ENCODE measurements around the gene NOTCH3.
A peak's percentile ranks its signal among the peaks of the same experiment; 100 is the strongest.

Gene NOTCH3

DNA sequence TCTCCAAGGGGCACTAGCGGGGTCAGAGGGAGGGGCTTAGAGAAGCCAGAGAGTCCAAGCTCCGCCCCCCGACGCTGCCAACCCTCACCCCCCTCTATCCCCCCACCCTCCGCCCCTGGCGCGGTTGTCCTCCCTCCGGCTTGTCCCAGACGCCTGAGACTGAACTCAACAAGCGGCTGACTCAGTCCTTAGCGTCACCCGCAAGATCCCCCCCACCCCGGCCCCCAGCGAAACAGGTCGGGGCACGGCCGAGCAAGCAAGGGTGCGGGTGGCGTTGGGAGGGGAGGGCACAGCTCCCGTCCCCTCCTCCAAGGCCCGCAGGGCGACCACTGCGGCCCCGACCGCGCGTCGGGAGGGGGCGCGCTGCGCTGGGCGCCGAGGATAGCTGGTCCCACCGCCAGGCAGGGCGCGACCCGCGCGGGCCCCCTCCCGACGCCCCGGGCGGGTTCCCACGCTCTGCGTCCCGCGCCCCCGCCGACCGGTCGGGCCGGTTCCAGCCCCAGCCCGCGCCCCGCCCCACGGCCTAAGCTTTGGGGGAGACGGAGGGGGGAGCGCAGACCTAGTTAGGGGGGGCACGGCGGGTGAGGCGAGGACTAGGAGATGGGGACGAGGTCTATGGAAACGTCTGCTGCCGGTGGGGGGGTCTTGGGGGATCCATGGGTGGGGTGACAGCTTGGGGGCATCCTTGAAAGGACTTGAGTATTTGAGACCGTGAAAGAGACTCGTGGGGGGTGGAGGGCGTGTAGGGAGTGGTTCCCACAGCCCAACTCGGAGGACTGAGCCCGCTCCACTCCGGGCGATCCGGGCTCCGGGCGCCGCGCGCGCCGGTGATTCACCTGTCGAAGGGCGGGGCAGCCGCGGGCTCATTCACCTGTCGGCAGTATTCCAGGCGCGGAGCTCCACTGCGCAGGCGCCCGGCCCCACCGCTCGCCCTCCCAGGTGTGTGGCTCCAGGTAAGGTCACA, 5.1 kb downstream of the NOTCH3 start:
- DNase-seq = no peak

DNA sequence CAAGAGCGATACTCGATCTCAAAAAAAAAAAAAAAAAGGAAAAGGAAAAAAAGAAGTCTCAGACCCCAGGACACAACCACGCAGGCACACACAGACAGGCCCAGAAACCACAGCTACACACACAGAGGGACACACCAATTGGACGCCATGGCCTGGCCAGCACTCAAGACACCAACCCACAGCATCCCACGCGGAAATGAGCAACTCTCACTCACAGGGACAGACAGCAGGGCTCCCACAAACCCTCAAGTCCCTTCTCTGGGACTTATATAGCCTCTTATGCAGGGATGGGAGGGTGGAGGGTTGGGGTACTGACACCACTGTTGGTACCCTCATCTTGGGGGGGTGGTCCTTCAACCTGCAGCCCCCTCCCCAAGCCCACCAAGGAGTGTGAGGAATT, 5.9 kb downstream of the NOTCH3 start:
- no peak for DNase-seq

DNA sequence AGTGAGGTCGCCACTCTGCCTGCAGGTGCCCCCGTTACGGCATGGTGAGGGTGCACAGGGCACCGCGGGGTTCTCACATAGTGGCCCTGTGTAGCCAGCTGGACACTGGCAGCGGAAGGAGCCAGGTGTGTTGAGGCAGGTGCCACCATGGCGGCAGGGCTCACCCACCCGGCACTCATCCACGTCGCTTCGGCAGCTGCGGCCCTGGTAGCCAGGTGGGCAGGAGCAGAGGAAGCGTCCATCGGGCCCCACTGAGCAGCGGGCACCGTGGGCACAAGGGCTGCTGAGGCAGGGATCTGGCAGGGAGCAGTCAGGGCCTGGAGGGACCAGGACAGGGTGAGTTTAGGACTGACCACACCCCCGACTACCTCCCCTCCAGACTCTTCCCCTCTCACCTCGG, 8.8 kb downstream of the NOTCH3 start:
- DNase-seq = no peak

DNA sequence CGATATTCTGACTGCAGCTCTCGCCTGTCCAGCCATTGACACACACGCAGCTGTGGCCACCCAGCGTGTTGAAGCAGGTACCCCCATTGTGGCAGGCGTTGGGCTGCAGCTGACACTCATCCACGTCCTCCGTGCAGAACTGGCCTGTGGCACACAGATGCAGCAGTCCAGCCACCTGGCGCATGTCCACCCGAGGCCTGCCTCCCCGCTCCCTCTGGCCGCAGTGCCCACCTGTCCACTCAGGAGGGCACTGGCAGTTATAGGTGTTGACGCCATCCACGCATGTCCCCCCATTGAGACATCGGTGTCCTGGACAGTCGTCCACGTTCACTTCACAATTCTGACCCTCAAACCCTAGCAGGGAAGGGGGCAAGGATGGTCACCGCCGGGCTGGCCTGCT, 9.3 kb downstream of the NOTCH3 start:
- no peak for DNase-seq

DNA sequence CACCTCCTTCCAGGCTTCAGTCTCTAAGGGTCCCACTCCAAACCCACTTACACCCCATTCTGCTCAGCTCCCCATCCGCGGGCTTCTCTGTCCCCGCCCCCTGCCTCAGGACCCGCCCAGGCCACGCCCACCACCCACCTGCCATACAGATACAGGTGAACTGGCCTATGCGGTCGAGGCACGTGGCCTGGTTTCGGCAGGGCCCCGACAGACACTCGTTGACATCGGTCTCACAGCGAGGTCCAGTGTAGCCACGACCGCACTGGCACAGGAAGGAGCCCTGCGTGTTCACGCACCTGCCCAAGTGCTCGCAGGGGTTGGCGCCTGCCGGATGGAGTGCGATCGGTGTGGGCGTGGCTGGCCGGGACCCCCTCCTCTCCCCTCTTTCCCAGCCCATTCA, 11.9 kb downstream of the NOTCH3 start:
- DNase-seq = no peak

DNA sequence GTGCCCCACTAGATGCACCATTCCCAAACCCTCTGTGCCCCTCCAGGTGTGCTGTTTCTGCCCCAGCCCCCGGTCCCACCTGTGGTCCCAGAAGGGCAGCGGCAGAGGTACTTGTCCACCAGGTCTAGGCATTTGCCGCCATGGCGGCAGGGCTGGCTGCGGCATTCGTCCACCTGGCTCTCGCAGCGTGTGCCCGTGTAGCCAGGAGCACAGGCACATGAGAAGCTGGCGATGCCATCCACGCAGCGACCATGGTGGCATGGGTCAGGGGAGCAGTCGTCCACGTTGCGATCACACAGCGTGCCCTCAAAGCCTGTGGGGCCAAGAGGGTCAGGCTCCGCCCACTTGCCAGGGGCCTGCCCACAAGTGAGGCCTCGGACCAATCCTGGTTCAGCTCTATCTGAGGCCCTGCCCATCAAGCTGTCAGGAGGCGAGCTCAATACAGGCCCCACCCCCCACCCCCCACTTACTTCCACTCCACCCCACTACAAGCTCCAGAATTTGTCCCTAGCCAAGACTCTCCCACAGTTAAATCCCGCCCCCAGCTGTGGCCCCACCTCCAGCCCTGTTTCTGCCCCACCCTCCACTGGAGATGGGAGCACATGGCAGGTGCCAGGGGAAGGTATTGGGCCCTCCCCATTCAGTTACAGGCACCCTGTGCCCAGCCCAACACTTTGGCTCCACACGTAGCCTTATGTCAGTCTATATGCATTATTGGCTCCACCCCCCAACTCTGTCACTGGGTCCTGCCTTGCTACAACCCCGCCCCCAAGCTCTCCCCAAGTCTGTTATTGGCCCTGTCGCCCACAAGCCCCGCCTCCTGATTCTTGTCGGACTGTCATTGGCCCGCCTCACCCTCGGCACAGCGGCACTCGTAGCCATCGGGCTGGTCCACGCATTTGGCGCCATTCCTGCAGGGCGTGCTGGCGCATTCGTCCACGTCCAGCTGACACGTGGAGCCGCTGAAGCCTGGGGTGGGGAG, 13.5 kb downstream of the NOTCH3 start:
- DNase-seq = peak; percentile 39

DNA sequence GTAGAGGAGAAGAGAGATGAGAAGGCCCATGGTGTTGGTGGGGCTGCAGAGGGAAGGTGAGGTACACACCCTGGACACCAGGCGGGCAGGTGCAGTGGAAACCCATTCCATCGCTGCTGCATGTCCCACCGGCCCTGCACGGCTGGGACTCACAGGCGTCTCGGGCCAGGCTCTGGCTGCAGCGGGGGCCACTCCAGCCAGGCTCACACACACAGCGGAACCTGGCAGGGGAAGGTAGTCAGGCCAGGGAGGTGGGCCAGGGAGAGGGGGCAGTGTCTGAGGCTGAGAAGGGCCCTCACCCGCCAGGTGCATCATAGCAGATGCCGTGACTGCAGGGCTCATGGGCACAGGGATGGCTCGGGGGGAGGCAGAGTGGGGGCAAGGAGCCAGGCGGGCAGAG, 15.6 kb downstream of the NOTCH3 start:
- no peak for DNase-seq

DNA sequence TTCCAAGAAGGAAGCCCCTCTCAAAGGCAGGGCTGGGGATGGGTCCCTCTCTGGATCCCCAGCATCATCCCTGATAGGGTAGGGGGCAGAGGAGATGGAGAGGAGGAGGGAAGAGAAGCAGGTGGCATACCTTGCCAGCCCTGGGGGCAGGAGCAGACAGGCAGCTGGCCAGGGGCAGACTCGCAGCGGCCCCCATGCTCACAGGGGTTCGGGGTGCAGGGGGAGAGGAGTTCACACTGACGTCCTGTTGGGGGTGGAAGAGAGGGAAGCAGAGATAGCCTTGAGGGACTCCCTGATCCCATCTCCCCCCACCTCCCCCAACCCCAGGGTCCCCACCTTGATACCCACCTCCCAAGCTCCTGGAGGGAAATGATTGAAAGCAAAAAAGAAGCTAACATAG, 16.0 kb downstream of the NOTCH3 start:
- DNase-seq = no peak

DNA sequence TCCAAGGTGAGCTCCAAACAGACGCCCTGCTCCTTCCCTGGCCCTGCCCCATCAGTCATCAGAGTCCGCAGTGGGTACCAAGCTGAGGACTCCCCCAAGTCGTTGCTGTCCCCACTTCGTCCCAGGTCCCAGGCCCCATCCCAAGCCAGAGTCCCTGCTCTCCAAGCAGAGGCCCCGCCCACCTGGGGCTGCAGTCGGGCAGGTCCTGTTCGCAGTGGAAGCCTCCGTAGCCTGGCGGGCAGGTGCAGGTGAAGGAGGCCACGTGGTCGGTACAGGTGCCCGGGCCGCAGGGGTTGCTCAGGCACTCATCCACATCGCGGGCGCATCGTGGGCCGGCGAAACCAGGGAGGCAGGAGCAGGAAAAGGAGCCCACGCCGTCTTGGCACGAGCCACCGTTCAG, 19.4 kb downstream of the NOTCH3 start:
- peak; percentile 33 for DNase-seq

DNA sequence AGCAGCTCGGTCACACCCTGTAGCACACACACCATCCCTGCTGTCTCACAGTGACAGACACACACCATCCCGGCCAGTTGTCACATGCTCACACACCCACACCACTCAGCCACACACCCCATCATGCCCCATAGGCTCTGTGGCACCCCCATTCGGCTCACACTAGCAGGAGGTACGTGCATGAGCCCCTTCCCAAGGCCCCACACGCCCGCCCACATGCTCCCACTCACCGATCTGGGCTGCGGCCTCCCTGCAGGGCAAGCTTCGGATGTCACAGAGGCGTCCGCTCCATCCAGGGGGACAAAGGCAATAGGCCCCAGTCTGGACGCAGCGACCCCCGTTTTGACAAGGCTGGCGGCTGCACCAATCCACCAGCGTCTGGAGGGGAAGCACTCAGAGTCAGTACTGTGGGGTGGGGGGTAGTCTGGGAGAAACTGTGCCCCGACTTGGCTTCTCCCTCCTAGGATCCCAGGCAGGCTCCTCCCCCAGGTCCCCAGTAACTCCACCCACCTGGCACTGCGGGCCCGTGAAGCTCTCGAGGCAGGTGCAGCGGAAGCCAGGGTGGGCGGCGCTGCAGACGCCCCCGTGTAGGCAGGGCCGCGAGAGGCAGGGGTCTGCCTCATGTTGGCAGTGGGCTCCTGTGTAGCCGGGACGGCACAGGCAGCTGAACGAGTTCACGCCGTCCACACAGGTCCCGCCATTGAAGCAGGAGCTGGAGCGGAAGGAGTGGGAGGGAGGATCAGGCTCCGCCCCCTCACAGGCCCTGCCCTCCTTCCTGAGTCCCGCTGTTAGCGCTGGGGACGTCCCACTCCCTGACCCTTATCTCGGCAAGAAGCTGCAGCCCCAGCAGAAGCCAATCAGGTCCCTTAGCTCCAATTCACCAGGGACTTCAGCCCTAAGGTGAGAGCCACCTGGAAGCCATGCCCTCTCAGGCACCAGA, 20.1 kb downstream of the NOTCH3 start:
- no peak for DNase-seq

DNA sequence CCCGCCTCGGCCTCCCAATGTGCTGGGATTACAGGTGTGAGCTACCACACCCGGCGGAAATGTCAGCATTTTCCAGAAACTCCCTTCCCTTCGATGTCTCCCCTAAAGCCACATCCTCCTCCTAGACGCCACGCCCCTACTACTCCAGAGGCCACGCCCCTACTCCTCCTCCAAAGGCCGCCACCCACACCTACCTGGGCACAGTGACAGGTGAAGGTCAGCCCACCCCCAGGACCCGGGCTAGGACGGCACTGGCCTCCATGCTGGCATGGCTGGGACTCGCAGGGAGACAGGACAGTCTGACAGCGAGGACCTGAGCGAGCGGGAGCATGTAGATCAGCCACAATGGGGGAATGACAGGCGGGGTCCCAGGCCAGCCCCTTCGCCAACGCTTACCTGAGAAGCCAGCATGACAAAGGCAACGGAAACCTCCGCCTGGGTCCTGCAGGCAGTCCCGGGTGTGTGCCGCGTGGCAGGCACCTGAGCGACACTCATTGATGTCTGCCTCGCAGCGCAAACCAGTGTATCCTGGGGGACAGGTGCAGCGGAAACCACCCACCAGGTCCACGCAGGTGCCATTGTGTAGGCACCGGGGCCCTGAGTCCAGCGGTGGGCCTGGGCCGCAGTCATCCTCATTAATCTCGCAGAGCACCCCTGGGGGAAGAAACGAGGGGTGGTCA, 22.0 kb downstream of the NOTCH3 start:
- DNase-seq = no peak

DNA sequence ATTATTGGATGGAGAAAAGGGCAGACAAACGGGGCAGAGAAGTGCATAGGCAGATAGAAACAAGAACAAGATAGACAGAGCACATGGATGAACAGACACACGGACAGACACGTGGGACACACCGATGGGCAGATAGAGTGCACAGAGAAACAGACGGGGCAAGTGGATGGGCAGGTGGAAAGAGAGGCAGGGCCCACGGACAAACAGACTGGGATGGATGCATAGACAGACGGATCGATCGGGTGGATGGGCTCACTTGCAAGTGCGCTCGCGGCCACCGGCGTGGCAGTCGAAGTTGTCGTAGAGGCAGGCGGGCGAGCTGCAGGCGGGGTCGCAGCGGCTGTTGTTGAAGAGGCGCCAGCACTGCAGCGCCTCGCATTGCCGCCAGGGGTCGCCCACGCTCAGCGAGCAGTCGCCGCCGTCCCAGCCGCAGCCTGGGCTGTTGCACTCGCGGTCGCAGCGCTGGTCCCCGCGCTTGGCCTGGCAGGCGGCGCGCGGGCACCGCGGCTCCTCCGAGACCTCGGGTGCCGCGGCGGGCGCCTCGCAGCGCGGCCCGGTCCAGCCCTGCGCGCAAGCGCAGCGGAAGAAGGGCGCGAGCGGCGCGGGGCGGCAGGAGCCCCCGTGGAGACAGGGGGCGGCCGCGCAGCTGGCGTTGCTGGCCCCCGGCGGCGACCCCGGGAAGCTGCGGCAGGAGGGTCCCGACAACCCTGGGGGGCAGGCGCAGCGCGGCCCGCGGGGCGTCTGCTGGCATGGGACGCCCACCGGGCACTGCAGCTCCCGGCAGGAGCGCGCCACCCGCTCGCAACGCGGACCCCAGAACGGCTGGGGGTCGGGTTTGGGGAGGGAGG, 23.3 kb downstream of the NOTCH3 start:
- DNase-seq = peak; percentile 87

DNA sequence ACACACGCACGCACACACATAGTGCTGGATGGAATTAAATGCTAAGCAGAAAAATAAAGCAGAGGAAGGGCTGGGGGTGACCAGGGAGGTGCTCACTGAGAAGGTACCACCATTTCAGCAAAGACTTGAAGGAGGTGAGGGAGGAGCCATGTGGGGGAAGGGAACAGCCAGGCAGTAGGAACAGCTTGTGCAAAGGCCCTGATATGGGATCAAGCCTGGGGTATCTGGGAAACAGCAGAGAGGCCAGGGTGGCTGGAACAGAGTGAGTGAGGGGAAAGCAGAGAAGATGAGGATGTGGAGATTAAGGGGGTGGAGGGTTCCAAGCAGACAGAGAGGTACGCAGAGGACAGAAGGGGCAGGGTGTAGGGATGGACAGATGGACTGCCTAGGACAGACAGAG, 25.2 kb downstream of the NOTCH3 start:
- DNase-seq = no peak

DNA sequence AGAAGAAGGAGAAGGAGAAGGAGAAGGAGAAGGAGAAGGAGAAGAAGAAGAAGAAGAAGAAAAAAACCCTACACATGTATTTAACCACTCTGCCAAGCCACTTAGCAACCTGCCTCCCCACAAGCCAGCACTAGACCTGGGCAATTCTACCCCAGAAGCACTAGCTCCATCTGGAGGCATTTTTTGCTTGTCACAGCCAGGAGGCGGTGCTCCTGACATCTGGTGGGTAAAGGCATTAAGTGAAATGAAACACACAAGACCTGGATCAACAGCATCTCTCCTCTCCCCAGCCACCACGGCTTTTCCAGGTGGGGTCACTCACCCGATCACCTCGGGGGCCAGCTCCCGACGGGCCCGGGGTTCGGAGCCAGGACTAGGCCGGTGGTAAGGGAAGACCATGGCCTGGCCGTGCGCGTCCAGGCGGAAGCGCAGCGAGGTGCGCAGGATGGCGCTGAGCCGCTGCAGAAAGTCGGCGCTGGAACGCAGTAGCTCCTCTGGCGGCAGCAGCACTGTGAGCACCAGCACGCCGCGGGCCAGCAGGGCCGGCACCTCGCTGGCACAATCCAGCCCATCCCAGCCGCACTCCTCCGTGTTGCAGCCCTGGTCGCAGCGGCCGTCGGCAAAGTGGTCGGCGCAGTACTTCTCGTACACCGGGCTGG, 26.9 kb downstream of the NOTCH3 start:
- DNase-seq = peak; percentile 75

DNA sequence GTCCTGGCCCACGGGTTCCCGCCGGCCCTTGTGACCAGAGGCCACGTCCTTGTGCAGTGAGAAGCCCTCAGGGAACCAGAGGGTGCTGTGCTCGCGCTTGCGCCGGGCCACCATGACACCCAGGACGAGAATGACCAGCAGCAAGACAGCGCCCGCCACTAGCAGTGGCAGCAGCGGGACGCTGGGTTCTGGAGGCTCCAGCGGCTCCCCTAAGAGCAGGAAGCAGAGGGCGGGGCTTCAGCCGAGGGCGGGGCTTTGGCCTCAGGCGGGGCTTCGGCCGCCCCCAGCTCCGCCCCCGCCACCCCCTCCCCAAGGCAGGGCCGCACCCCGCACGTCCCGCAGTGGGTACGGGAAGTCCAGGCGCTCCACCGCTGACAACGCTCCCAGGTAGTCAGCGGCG, 30.4 kb downstream of the NOTCH3 start:
- no peak for DNase-seq

DNA sequence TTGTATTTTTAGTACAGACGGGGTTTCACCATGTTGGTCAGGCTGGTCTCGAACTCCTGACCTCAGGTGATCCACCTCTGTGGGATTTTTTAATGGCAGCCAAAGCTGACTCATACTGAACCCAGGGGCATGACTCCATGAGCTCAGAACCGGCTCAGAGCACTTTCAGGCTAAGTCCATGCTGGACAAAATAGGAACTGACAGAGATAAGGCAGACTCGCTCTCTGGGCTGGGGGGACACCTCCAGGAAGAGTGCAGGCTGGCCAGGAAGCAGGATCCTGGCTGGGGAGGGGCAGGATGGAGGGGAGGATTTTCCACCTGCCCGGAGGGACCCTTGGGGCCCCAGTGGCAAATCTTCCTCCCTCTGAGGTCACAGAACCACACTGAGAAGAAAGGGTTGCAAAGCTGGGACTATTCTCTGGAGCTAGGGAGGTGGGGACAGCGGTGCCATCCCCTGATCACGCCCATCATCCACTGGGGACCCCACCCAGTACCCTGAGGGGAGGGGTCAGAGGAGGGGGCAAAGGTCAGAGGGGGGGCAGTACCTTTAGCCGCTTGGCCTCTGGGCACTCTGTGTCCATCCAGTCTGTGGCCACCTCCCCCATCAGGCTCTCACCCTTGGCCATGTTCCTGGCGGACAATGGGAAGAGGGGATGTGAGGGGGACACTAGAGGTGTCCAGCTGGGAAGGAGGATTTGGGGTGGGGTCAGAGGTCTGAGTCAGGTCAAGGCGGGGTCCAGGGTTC, 31.1 kb downstream of the NOTCH3 start:
- no peak for DNase-seq

DNA sequence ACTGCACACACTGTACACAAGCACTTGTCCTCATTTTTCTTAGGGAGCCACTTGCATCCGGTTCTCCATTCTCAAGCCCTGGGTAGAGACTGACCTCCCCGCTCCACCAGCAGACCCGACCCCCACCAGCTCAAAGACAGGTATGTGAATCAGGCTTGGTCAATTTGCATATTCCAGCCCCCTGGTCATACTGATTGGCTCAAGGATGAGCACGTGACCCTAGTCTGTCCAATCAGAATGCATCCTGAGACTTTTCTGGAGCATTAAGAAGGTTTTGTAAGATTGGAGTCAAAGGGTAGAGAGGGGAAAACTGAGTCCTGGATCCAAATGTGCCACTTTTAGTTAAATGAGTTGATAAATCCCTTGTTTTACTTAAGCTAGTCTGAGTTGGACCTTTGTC, 34.1 kb downstream of the NOTCH3 start:
- no peak for DNase-seq

DNA sequence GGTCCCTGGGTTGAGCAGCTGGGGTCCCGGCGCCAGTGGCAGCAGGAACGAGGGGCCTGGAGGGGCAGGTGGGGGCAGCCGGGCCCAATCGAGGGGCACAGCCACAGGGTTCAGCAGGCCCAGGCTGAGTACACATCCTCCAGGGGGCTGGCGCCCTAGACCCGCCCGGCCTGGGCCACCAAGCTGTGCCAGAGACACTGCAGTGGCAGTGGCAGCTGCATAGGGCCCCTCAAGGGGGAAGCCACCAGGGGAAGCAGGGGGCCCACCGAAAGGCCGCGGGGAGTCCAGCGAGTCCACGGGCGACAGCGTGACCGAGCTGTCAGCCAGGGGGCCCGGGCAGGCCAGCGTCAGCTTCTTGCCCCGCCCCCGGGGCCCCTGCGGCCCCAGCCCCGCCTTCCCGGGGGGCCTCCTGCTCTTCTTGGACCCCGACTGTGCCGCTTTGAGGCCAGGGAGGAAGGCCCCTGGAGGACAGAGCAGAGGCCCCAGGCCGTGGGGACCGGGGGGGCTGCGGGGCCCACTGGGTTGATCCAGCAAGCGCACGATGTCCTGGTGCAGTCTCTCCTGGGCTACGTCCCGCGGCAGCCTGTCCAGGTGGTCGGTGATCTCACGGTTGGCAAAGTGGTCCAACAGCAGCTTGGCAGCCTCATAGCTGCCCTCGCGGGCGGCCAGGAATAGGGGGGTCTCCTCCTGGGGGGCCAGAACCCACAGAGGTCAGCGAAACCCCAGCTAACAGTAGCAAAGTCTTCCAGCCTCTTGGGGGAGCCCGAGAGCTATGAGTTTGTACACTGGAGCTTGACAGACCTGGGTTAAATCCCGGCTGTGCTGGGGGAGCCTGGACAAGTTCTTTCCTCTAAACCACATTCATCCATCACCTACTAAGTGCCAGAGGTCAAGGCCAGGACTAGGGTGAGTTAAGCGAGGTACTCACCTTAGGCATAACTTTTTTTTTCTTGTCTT, 39.5 kb downstream of the NOTCH3 start:
- DNase-seq = peak; percentile 69

All from RPMI8226 (cell line).